Transverse colon (tissue), 4 donors: ENCODE measurements around the gene DDIAS. TPM values are rescaled to one million over a fixed set of nuclear protein-coding genes. Genes with fewer than 3 reads are reported as not detected.

Experiments
- DNase-seq: peaks from one replicate; pipeline ENCODE4 v3.0.0-alpha.2; 2019
- H3K27ac ChIP-seq, 4 donors: fragments of 200-600 bp; sonication (generic); 2 replicates each; pipeline ENCODE4 v1.5.1; 2016 to 2018; ENCODE audit warnings: inconsistent platforms in 4 of 4
- H3K27me3 ChIP-seq: fragments of 200-600 bp; sonication (generic); 2 replicates; pipeline ENCODE4 v1.5.1; 2017; ENCODE audit warnings: inconsistent platforms
- H3K36me3 ChIP-seq, 4 donors: fragments of 200-600 bp; sonication (generic); 2 replicates each; pipeline ENCODE4 v1.5.1; 2017 to 2019; ENCODE audit warnings: inconsistent platforms in 4 of 4
- H3K4me1 ChIP-seq, 4 donors: fragments of 200-600 bp; sonication (generic); 2 replicates each; pipeline ENCODE4 v1.5.1; 2017 to 2020; ENCODE audit warnings: inconsistent platforms in 4 of 4
- H3K4me3 ChIP-seq, 4 donors: fragments of 200-600 bp; sonication (generic); 1 replicate in 1 of 4; 2 replicates in 3 of 4; pipeline versions ENCODE4 v1.5.1 to v1.6.1; 2017 to 2019; ENCODE audit warnings: inconsistent platforms in 4 of 4
- H3K9me3 ChIP-seq, 2 donors: fragments of 200-600 bp; sonication (generic); 2 replicates each; pipeline ENCODE4 v1.5.1; 2017 to 2019; ENCODE audit warnings: inconsistent platforms in 2 of 2
- EP300 ChIP-seq: sonication (generic); formaldehyde crosslinking; IDR thresholded peaks from one replicate; pipeline ENCODE4 v1.6.1; 2017; ENCODE audit warnings: antibody characterized with exemption, low read depth
- POLR2A ChIP-seq: fragments of 450-650 bp; IDR thresholded peaks from one replicate; pipeline ENCODE4 v1.6.1; 2016; ENCODE audit warnings: antibody characterized with exemption, mild to moderate bottlenecking, moderate library complexity
- POLR2AphosphoS5 ChIP-seq, 3 donors: sonication (generic); formaldehyde crosslinking; IDR thresholded peaks; one replicate each; pipeline ENCODE4 v1.6.1; 2016; ENCODE audit warnings: antibody characterized with exemption in 3 of 3
- WGBS, 2 donors: methylation state at CpG; one replicate each; pipeline ENCODE4 v1.1.5; 2018; ENCODE audit warnings: low coverage in 1 of 2; 5-methylcytosine and 5-hydroxymethylcytosine counted together
- in situ Hi-C, 4 donors: fragments of 200-750 bp; cut with MboI; loops; one replicate each; pipeline versions ENCODE4 v1.15.0 to v1.15.1; 2017; ENCODE audit warnings: low sequenced_read_pairs in 3 of 4, low pct_ligation_motif_present in 1 of 4, low pct_unique_long_range_greater_than_20kb in 1 of 4
- intact Hi-C: fragments of 100-400 bp; cut with DNase I; formaldehyde crosslinking; loops from one replicate; pipeline ENCODE4 v1.15.1; 2023; ENCODE audit warnings: low total_unique reads
- total RNA-seq, 4 donors: library from RNA; depleted of rRNA; stranded (reverse); fragments of >200 nt; gene quantifications; one replicate each; pipeline ENCODE4 v1.1.0, GENCODE V29; 2016
- TF ChIP-seq, protein P1 (sequence below), 5 experiments: fragments of 200-600 bp in 3 of 5; fragments of 450-650 bp in 2 of 5; sonication (generic) in 3 of 5; IDR thresholded peaks; 1 replicate in 2 of 5; 2 replicates in 3 of 5; pipeline ENCODE4 v1.5.1; 2016 to 2017; ENCODE audit warnings: antibody characterized with exemption in 5 of 5, inconsistent platforms in 3 of 5, mild to moderate bottlenecking in 2 of 5, moderate library complexity in 1 of 5

The DDIAS gene
- total RNA-seq, 4 donors from 2014 or later = 0.95 to 1.1 TPM; not detected in 2

DNA sequence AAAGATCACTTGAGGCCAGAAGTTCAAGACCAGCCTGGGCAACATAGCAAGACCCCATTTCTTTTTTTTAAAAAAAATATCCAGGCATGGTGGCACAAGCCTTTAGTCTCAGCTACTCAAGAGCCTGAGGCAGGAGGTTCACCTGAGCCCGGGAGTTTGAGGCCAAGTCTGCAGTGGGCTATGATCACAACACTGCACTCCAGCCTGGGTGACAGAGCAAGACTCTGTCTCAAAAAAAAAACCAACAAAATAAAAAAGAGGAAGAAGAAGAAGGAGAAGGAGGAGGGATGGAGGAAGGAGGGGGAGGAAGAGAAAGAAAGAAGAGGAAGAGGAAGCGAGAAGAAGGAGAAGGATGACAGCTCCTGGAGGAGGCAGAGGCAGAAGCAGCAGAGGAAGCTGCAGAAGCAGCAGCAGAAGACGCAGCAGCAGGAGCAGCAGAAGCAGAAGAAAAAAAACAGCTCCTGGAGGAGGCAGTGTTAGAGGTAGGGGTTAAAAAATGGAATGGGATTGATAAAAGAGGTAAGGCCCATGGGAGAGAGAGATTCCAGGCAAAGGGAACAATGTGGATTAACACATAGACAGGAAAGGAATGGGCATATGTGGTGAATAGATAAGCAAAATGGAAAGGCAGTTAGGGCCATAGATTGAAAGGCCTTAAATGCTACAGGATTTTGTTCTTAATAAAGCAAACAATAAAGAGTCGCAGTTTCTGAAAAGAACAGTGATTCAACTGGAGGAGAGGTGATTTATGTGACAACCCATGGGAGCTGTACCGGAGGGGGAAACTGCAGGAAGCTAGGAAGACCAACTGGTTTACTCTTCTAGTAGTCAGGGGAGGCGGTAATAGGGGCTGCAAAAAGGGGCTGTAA, 12.2 kb upstream of the DDIAS start:
- no peak overlapping the region for H3K27ac ChIP-seq
- no peak for DNase-seq
- TF ChIP-seq, protein P1, sequence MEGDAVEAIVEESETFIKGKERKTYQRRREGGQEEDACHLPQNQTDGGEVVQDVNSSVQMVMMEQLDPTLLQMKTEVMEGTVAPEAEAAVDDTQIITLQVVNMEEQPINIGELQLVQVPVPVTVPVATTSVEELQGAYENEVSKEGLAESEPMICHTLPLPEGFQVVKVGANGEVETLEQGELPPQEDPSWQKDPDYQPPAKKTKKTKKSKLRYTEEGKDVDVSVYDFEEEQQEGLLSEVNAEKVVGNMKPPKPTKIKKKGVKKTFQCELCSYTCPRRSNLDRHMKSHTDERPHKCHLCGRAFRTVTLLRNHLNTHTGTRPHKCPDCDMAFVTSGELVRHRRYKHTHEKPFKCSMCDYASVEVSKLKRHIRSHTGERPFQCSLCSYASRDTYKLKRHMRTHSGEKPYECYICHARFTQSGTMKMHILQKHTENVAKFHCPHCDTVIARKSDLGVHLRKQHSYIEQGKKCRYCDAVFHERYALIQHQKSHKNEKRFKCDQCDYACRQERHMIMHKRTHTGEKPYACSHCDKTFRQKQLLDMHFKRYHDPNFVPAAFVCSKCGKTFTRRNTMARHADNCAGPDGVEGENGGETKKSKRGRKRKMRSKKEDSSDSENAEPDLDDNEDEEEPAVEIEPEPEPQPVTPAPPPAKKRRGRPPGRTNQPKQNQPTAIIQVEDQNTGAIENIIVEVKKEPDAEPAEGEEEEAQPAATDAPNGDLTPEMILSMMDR (IDR thresholded peaks at IDR 0.05) = no peak
- TF ChIP-seq POLR2A = no peak
- TF ChIP-seq POLR2AphosphoS5 (IDR thresholded peaks at IDR 0.05) = no peak

DNA sequence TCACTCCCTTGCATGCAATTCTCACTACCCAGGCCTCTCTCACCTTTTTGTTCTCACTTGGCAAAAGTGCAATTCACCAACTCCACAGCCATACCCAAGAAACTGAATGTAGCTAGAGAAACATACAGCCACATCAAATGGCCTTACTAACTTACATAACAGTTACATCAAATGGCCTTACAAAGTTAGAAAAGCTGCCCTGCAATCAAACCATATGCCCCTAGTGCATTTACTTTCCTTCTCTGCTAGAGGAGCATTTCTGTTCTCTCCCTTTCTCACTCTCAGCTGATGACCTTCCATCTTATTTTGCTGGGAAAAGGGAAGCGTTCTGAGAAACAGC, 11.6 kb upstream of the DDIAS start:
- in situ Hi-C loops (no loop called here), intact Hi-C loops (no loop called here)
- Histone ChIP-seq H3K4me1 (peaks cover 0 to 10% (median 1%) of the 10 kb centered on the region in 4 donors), H3K27ac (no peak overlapping the region), H3K4me3 (no peak overlapping the region), H3K27me3 (no peaks in the 10 kb centered on the region), H3K36me3 (no peaks in the 10 kb centered on the region), H3K9me3 (no peaks in the 10 kb centered on the region)
- whole genome bisulfite sequencing, 2 donors = 93 to 100% methylated on average over 1 of the region's 1 CpG
- DNase-seq = no peak
- TF ChIP-seq, protein P1 (IDR thresholded peaks at IDR 0.05) = no peak
- TF ChIP-seq POLR2AphosphoS5 (IDR thresholded peaks at IDR 0.05) (no peak), EP300 (no peak), POLR2A (no peak)

More for the DNA sequence above, 12.2 kb upstream of the DDIAS start:
- Histone ChIP-seq H3K9me3 (no peaks in the 10 kb centered on the region), H3K36me3 (no peaks in the 10 kb centered on the region), H3K27me3 (no peaks in the 10 kb centered on the region), H3K4me1 (peaks cover 0 to 4% (median under 1%) of the 10 kb centered on the region in 4 donors), H3K4me3 (no peak overlapping the region)
- intact Hi-C loops = no loop called here
- in situ Hi-C loops = no loop called here
- 62 to 67% methylated on average over 4 to 6 of the region's 6 CpGs for WGBS, 2 donors

- in situ Hi-C loops = no loop called here
- H3K4me3 ChIP-seq = no peak overlapping the region
These were observed 10.6 kb upstream of the DDIAS start for GRCh38 chr11:82890936-82891335.

DNA sequence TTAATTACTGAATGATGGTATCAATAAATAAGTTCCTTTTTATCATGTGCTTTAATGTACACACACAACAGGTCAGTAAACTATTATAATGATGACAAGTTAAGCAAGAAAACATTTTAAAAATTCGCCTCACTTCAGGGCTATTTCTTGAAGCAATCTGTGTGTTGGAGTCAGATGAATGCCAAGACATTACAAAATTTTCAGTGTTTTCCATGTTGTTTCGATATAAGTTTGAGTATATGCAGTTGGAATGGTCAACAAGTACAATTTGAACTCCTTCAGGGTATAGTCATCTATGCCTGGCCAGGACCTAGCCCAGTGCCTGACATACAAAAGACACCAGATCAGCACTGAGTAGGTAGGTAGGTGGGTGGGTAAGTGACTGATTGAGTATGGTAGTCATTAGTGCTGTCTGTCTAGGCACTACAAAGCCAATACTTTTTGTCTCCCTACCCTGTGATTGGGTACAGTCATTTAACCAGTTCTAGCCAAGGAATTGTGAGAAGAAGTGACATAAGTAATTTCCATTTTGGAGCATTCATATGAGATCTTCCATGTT, 8.8 kb upstream of the DDIAS start:
- Histone ChIP-seq H3K36me3 (no peaks in the 10 kb centered on the region), H3K4me3 (no peak overlapping the region), H3K27ac (no peak overlapping the region), H3K9me3 (no peaks in the 10 kb centered on the region), H3K27me3 (no peaks in the 10 kb centered on the region), H3K4me1 (peaks cover 0 to 21% (median 1%) of the 10 kb centered on the region in 4 donors)
- no peak for DNase-seq
- in situ Hi-C loops = no loop called here
- intact Hi-C loops = loop anchor here (2.0 kb wide), 1 partner anchor 58 kb away; no protein-coding TSS in a partner anchor
- TF ChIP-seq EP300 (no peak), POLR2A (no peak), POLR2AphosphoS5 (IDR thresholded peaks at IDR 0.05) (no peak)
- TF ChIP-seq, protein P1 (IDR thresholded peaks at IDR 0.05) = no peak
- WGBS, 2 donors = 93 to 94% methylated on average over 2 of the region's 2 CpGs

More at GRCh38 chr11:82890936-82891335, 10.6 kb upstream of the DDIAS start:
- intact Hi-C loops = no loop called here
- no peak overlapping the region for H3K27ac ChIP-seq
- no peaks in the 10 kb centered on the region for H3K9me3 ChIP-seq
- H3K27me3 ChIP-seq = no peaks in the 10 kb centered on the region
- DNase-seq = no peak
- H3K36me3 ChIP-seq = no peaks in the 10 kb centered on the region
- peaks cover 0 to 17% (median 1%) of the 10 kb centered on the region in 4 donors for H3K4me1 ChIP-seq
- TF ChIP-seq, protein P1 (IDR thresholded peaks at IDR 0.05) = no peak
- TF ChIP-seq POLR2A (no peak), POLR2AphosphoS5 (IDR thresholded peaks at IDR 0.05) (no peak), EP300 (no peak)
